HCT116 (cell line): ENCODE data around the gene LRCH4.

ENCODE experiments used
- FOSL1 ChIP-seq: IDR thresholded peaks from 2 replicates; pipeline ENCODE4 v1.6.1; 2012; ENCODE audit warnings: low read depth
- POLR2A ChIP-seq: IDR thresholded peaks from 2 replicates; pipeline ENCODE4 v1.7.0; 2011; ENCODE audit warnings: borderline replicate concordance; ENCODE audit not compliant: insufficient read depth, insufficient read length; ENCODE audit errors: extremely low read depth
- RAD21 ChIP-seq: IDR thresholded peaks from 2 replicates; pipeline ENCODE4 v1.6.1; 2012; ENCODE audit warnings: low read depth, mild to moderate bottlenecking
- SRF ChIP-seq: IDR thresholded peaks from 2 replicates; pipeline ENCODE4 v1.6.1; 2012; ENCODE audit warnings: low read depth
- TF ChIP-seq, protein P1 (sequence below), 3 experiments: fragments of 200-600 bp in 1 of 3; sonication (generic) in 1 of 3; IDR thresholded peaks in 2 of 3; conservative IDR thresholded peaks in 1 of 3; 2 replicates each; pipeline ENCODE4 v1.5.1; 2012 to 2017; ENCODE audit warnings: low read depth in 2 of 3, low read length in 2 of 3, antibody characterized with exemption in 1 of 3, borderline replicate concordance in 1 of 3, control low read depth in 1 of 3, mild to moderate bottlenecking in 1 of 3, mixed read lengths in 1 of 3, mixed run types in 1 of 3, moderate library complexity in 1 of 3; ENCODE audit not compliant: insufficient read depth in 1 of 3
- TF ChIP-seq, protein P2 (sequence below): IDR thresholded peaks from 2 replicates; pipeline ENCODE4 v1.6.1; 2011; ENCODE audit warnings: mild to moderate bottlenecking, low read length, moderate library complexity; ENCODE audit not compliant: insufficient replicate concordance; ENCODE audit errors: extremely low read depth

DNA sequence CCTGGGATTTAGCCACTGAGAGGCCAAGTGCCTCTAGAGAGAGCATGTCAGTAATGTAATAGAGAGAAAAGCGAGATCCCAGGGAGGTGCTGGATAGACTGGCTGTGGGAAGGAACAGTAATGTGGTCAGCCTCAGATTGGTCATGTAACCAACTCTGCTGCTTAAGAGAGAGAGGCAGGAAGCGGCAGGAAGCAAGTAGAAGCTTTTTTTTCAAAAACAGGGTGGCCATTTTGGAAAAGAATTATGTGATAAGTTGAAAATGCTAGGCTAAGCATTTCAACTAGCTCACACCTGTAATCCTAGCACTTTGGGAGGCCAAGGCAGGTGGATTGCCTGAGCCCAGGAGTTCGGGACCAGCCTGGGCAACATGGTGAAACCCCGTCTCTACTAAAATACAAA is 12.5 kb upstream of the LRCH4 start:
- TF ChIP-seq, protein P1, sequence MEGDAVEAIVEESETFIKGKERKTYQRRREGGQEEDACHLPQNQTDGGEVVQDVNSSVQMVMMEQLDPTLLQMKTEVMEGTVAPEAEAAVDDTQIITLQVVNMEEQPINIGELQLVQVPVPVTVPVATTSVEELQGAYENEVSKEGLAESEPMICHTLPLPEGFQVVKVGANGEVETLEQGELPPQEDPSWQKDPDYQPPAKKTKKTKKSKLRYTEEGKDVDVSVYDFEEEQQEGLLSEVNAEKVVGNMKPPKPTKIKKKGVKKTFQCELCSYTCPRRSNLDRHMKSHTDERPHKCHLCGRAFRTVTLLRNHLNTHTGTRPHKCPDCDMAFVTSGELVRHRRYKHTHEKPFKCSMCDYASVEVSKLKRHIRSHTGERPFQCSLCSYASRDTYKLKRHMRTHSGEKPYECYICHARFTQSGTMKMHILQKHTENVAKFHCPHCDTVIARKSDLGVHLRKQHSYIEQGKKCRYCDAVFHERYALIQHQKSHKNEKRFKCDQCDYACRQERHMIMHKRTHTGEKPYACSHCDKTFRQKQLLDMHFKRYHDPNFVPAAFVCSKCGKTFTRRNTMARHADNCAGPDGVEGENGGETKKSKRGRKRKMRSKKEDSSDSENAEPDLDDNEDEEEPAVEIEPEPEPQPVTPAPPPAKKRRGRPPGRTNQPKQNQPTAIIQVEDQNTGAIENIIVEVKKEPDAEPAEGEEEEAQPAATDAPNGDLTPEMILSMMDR (IDR thresholded peaks at IDR 0.05 in 2 of 3, conservative IDR thresholded peaks at IDR 0.05 in 1 of 3; ENCODE audit: borderline replicate concordance in 1 of 3, insufficient read depth in 1 of 3, low read depth in 2 of 3, low read length in 2 of 3), result no peak
- TF ChIP-seq FOSL1, result no peak
- TF ChIP-seq SRF, result no peak
- no peak for TF ChIP-seq RAD21
- TF ChIP-seq POLR2A, result no peak
- TF ChIP-seq, protein P2, sequence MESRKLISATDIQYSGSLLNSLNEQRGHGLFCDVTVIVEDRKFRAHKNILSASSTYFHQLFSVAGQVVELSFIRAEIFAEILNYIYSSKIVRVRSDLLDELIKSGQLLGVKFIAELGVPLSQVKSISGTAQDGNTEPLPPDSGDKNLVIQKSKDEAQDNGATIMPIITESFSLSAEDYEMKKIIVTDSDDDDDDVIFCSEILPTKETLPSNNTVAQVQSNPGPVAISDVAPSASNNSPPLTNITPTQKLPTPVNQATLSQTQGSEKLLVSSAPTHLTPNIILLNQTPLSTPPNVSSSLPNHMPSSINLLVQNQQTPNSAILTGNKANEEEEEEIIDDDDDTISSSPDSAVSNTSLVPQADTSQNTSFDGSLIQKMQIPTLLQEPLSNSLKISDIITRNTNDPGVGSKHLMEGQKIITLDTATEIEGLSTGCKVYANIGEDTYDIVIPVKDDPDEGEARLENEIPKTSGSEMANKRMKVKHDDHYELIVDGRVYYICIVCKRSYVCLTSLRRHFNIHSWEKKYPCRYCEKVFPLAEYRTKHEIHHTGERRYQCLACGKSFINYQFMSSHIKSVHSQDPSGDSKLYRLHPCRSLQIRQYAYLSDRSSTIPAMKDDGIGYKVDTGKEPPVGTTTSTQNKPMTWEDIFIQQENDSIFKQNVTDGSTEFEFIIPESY, result no peak
